GM19240 (cell line): ENCODE data around the gene AQP9.
"Not testable (repeated sequence)": the region's sequence is repeated elsewhere in the genome, so short reads cannot be mapped to it uniquely, and the experiment has no call there.

Experiments
- DNase-seq: peaks from one replicate; pipeline ENCODE4 v3.0.0; 2011; ENCODE audit warnings: low spot score; ENCODE audit not compliant: insufficient read length

The AQP9 gene

DNA sequence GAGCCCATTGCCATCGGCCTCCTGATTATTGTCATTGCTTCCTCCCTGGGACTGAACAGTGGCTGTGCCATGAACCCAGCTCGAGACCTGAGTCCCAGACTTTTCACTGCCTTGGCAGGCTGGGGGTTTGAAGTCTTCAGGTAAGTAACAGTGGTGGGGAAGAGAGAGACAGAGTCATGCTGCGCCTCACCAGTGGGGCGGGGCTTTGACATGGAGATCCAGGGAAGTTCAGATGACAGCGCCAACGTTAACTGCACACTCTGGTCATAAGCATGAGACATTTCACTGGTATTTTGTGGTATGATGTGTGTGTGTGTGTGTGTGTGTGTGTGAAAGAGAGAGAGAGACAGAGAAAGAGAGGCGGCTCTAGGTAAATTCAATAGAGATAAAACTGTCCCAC is 41.0 kb downstream of the AQP9 start:
- DNase-seq = no peak

DNA sequence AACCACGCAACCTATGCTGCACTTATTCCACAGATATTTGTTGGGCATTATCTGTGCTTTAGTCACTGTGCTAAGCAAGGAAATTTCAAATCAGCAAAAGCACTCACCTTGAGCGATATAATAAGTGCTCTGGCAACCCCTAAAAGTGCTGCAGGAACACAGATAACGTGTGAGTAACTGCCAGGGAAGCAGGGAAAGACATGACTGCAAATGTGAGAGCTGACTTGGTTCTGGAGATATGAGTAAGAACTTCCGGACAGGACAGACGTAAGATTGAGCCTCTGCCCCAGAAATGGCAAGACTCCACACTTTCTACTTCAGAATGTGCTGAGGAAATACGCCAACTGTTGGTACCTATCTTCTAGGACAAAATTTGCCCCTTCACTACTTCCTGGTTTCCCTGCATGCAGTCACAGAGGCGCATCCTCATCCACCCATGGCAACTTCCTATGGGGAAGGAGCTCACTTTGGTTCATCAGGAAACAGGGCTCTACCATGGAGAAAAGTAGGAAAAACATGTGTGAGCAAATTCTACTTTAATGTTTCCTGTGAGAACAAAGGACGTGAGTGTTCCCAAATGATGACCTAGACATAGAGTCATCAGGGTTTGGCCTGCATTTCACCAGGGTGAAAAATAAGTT is 41.7 kb downstream of the AQP9 start:
- DNase-seq = no peak

DNA sequence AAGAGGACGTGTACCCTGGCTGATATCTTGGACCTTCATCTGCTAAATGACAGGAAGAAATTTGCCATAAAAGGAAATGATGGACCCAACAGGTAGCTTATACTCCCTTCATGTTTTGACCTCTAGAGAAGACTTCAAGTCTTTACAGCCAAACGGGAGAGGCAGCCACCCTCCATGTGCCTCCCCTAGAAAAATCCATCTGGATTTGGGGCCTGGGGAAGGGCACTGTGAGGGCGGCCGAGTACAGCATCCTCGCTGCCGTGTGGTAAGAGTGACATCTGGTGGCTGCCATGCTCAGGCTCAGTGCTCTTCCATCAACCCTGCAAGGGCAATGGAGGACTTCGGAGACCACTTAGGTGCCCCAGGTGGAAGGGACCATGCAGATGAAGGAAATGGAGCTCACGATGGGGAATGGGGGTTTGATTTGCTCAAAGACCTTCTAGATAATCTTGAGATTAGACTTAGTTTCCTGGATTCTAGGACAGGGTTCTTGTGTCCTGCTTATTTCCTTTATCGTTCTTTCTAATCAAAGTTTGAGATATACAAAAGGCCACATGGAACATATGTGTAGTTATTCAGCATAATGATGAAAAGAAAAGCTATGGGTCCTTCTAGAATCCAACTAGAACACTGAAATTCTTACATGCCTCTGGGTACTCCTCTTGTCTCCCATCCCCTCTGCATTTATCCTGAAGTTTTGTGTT is 44.4 kb downstream of the AQP9 start:
- DNase-seq = peak; percentile 37

DNA sequence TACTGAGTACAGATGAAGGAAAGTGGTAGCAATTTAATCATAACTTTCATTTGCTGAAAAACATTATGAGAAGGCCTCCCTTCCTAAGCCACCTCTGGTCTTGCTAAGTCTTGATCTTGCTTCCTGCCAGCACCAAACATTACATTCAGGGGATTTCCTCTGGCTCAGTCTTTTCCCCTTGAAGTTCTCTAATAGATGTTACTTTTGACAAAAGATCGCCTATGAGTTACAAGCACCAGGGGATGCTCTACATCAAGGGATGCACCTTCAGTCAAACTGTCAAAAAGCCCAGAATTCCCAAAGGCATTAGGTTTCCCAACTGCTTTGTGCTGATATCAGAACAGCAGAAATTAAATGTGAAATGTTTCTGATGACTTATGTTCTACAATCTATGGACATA is 47.3 kb downstream of the AQP9 start:
- DNase-seq = no peak

DNA sequence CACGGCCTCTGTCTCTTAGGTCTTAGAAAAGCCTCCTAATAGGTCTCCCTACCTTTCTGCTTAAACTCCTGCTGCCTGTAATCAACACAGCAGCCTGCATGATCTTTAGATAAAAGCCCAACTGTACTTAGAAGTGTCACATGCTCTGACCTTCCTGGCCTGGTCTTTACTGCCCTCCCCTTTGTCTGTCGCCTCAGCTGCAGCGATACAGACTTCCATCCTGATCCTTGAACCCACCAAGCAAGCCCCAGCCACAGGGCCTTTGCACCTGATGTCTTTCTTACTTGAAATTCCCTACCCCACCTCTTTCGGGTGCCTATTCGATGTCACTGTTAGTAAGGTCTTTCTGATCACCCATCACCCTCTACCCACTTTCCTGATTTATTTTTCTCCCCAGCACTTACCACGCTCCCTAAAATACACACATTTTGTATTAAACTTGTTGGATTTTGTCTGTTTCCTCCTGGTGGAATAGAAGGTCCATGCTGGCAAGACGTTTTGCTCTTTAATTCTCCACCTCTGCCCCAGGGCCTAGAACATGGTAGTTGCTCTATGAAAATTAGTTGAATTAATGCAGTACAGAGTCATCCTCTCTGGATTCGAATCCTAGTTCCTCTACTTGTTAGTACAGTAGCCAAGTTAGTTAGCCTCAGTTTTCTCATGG is 51.1 kb downstream of the AQP9 start:
- DNase-seq = no peak

DNA sequence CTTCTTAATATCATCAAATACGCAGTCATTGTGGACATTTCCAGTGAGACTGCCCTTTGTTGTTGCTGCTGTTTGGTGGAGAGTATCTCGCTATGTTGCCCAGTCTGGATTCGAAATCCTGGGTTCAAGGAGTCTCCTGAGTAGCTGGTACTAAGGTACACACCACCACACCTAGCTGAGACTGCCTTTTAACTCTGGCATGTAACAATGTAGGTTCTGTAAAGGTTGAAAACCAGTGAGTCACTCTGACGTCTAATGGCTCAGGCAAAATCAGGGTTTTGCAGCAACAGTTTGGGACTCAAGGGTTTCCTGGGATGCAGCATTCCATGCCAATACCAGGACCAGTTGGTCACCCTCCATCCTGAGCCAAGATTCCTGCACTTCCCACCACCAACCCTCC is 52.2 kb downstream of the AQP9 start:
- DNase-seq = no peak

DNA sequence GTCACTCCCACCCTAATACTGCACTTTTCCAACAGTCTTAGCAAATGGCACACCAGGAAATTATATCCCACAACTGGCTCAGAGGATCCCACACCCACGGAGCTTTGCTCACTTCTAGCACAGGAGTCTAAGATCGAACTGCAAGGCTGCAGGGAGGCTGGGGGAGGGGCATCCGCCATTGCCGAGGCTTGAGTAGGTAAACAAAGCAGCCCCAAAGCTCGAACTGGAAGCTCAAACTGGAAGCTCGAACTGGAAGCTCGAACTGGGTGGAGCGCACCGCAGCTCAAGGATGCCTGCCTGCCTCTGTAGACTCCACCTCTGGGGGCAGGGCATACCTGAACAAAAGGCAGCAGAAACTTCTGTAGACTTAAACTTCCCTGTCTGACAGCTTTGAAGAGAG is 55.5 kb downstream of the AQP9 start:
- not testable (repeated sequence) for DNase-seq

DNA sequence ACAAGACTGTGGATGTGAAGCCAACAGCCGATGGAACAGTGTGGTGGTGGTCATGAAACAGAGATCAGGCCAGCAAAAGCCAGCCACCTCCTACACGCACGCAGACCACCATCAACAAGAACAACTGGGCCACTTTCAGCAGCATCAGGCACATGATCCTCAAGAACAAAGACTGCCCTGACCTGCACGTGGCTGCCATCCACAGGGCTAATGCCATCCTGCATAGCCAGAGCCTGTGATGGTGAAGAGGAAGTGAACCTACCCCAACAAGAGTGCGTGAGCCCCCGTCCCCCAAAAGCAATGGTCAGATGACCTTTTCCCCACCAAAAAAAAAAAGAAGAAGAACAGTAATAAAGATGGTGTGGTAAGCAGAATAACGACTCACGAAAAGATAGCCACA is 62.6 kb downstream of the AQP9 start:
- DNase-seq = no peak

DNA sequence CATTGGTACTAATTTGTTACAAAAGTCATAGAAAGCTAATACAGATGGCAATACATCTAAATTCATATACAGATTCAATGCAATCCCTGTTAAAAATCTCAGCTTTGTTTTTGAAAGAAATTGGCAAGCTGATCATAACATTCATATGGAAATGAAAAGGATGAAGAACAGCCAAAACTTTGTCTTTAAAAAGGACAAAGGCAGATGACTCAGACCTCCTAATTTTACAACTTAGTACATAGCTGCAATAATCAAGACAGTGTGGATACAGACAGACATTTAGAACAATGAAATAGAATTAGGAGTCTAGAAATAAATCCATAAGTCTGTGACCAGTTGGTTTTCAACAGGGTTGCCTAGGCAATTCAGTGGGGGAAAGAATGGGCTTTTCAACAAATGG is 63.3 kb downstream of the AQP9 start:
- no peak for DNase-seq

DNA sequence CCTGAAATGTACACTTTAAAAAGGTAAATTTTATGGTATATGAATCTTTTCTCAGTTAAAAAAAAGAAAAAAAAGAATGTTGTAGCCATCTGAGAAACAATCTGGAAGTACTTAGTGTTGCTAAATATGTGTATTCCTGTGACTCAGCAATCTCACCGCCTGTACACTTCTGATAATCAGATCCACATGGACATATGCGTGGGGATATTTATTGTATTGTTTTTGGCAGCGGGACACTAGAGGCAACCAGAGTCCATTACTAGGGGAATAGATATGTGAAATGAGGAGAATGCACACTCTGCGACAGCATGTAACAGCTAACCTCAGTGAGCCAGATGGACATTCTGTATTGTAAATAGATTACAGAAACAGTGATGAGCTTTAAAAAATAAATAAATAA is 65.4 kb downstream of the AQP9 start:
- DNase-seq = no peak

DNA sequence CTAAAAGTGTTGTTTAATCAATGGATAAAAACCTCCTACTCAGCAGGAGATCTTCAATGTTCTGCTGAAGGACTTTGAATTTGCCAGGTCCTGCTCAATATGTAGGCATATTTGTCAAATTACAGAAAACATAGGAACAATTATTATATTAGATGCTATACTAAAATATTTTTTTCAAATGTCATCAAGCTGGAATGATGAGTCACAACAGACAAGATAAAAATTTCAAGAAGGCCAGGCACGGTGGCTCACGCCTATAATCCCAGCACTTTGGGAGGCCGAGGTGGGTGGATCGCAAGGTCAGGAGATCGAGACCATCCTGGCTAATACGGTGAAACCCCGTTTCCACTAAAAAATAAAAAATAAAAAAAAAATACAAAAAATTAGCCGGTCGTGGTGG is 68.0 kb downstream of the AQP9 start:
- DNase-seq = no peak

DNA sequence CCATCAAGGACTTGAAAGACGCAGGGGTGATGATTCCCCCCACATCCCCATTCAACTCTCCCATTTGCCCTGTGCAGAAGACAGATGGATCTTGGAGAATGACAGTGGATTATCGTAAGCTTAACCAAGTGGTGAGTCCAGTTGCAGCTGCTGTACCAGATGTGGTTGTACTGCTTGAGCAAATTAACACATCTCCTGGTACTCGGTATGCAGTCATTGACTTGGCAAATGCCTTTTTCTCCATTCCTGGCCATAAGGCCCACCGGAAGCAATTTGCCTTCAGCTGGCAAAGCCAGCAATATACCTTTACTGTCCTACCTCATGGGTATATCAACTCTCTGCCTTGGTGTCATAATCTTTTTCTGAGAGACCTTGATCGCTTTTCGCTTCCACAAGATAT is 70.0 kb downstream of the AQP9 start:
- not testable (repeated sequence) for DNase-seq

DNA sequence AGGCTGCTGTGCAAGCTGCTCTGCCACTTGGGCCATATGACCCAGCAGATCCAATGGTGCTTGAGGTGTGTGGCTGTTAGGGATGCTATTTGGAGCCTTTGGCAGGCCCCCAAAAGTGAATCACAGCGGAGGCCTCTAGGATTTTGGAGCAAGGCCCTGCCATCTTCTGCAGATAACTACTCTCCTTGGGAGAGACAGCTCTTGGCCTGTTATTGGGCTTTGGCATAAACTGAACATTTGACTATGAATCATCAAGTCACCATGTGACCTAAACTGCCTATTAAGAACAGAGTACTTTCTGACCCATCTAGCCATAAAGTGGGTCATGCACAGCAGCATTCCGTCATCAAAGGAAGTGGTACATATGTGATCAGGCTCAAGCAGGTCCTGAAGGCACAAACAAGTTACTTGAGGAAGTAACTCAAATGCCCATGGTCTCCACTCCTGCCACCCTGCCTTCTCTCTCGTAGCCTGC is 70.9 kb downstream of the AQP9 start:
- DNase-seq = not testable (repeated sequence)

DNA sequence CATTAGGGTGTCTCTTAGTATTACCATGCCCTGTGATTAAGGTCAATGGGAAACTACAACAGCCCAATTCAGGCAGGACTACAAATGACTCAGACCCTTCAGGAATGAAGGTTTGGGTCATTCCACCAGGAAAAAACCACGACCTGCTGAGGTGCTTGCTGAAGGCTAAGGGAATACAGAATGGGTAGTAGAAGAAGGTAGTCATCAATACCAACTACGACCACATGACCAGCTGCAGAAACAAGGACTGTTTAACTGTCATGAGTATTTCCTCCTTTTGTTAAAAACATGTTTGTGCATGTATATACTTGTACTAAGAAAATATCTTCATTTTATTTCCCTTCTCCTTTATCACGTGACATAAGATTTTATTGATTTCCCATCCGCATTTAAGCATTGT is 71.8 kb downstream of the AQP9 start:
- DNase-seq = not testable (repeated sequence)

DNA sequence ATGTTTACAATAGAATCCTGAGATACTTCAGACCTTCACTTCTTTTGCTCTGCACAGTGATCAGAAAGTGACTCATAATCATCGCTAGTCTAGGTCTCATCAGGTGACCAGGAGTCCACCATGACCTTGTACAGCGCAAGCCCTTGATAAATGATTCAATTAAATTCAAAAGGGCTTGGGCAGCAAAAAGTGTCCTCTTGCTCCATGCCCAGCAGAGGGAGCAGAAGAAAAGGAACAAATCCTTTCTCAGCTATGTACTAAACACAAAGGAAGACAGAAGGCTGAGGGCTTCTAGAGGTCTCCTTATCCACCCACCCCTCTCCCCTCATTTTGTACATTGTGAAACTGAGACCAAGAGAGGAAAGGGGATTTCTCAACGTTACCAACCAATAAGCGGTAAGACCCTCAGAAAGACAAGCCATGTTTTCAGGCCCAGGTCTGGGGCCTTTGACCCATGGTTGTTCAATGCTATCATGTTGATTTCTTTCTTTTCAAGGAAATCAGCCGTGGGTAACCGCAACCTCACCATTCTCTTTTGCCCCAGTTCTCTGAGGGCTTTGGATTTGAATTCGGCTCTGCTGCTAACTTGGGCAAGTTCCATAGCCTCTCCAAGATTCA is 74.8 kb downstream of the AQP9 start:
- no peak for DNase-seq

DNA sequence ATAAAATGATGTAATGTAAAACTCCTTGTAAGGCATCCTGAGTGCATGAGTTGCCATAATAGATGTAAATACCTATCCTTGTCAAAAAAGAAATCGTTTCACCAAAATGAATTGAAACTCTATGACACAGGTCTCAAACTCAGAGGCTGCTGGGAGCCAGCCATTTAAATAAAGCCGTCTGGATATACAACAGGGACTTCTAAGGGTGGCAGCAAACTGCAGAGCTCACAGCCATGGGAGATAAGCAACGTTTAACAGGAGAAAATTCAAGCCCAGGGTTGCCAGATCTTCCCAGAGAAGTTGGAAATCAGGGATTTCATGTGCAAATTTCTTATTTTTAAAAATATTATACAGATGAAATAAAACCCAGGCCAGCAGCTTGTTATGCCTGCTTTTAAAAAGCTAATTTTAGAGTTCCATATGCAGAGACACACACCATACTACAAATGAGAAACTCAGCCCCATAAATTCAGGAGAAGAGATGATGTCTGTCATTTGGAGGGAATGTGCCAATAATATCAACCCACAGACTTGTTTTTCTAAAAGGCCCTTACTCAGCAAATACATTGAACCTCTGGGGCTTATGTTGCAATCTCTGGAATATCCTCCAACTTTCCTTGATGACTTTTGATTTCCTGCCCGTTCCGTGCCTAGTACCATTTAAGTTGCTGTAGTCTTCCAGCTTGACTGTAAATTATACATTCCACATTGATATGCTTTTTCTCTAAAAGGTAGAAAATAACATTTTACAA is 75.6 kb downstream of the AQP9 start:
- DNase-seq = no peak

DNA sequence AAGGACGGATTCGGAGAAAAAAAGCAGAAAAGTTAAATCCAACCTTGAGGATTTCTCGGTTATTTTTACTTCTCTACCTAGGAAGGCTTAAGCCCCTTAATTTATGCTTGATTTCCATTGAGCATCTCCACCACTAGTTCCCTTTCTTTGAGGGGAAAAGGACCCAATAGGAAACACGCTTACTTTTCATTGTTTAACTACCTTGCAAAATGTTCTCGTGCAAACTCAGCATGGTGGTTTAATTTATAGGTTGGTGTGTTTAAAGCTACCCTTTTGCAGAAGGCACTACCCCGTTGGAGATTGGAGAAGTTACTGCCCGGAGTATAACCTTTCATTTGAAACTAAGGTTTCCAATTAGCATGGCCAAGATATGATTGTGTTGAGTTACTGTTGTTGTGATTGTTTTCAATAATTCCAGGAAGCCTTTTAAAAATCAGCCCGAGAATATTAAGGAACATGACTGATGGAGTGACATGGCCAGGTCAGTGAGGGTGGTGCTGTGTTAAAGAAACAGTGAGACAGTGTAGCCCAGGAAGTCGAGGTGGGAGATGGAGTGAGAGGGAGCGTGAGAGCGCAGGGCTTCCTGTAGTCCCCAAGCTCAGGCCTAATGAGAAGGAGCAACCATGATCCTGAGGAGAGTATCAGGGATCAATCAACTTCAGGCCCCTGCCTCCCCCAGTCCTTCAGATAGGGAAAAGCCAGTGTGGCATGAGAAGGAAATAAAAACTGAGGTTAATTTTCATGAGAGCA is 76.6 kb downstream of the AQP9 start:
- DNase-seq = no peak

DNA sequence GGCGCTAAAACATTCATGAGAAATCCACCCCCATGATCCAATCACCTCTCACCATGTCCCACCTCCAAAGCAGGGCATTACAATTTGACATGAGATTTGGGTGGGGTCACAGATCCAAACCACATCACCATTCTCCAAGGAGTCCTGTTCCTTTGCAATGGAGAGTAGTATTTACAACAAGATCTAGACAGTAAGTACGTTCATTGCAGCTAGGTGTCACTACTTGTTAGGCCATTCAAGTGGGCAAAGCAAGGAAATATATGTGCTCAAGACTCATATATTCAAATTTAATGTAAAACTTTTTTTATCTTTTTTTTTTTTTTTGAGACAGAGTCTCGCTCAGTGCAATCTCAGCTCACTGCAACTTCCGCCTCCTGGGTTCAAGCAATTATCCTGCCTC is 79.3 kb downstream of the AQP9 start:
- DNase-seq = no peak

DNA sequence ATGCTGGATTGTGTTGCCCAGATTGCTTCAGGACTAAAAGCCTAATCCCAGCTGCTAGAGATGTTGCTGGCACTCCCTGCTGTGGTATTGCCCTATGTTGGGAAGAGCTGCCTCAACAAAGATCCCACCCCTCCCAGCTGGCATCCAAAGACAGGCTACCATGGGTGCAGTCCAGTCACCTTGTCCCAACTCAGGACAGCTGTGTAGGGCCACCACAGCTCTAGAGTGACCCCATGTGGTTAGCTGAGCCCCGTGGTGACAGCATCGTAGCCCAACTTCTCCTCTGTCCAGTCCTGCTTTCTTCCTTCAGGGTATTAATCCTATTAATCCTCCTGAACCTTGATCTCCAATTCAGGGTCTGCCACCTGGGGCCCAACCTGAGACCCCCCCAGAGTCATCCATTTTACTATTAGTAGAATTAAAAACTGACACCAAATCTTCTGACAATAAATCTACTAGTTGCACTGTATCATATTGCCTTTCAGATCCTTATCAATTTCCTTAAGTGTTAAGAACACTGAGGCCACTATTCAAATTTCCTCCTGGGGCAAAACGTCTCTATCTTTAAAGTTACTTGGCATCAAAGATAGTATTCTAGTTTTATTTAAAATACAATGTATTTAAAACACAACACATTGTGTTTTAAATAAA is 83.5 kb downstream of the AQP9 start:
- DNase-seq = peak; percentile 18

DNA sequence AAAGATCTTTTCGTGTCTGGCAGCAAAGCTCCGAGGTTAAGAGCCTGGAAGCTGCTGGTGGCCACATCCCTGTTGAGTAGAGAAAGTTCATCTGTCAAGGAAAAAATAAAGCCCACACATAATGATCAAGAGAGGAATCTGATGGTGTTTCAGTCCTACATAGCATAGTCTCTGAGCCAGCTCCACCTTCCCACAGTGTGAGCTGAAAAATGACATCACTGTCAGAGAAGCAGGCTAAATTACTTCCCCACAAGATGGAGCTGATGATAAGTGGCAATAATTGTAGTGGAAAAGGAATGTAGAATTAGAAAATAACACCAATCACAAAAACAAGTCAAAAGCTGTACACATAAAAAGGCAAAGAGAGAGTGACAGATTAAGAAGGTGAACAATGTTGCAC is 84.5 kb downstream of the AQP9 start:
- DNase-seq = no peak
